NT2/D1 (cell line): Measurements from ENCODE around the gene MAD1L1.
"Not testable (repeated sequence)": the region's sequence is repeated elsewhere in the genome, so short reads cannot be mapped to it uniquely, and the experiment has no call there.

ENCODE experiments used
- DNase-seq: peaks from one replicate; pipeline ENCODE4 v3.0.0-alpha.2; 2011; ENCODE audit warnings: low read depth, low spot score
- H3K27me3 ChIP-seq: 2 replicates; pipeline ENCODE4 v1.6.0; 2011; ENCODE audit warnings: mild to moderate bottlenecking; ENCODE audit not compliant: insufficient read length, insufficient read depth
- H3K36me3 ChIP-seq: 2 replicates; pipeline ENCODE4 v1.6.1; 2011; ENCODE audit warnings: mild to moderate bottlenecking, low read length, mixed read lengths; ENCODE audit not compliant: insufficient read depth, insufficient read length
- H3K4me1 ChIP-seq: 2 replicates; pipeline ENCODE4 v1.5.1; 2011; ENCODE audit not compliant: insufficient read depth, insufficient read length
- H3K4me3 ChIP-seq: 2 replicates; pipeline ENCODE4 v1.5.1; 2011; ENCODE audit warnings: low read depth; ENCODE audit not compliant: insufficient read length
- H3K9ac ChIP-seq: 2 replicates; pipeline ENCODE4 v1.6.0; 2011; ENCODE audit warnings: low read depth; ENCODE audit not compliant: insufficient read length
- H3K9me3 ChIP-seq: 2 replicates; pipeline ENCODE4 v1.5.1; 2011; ENCODE audit warnings: mild to moderate bottlenecking, low read length; ENCODE audit not compliant: insufficient read depth
- SUZ12 ChIP-seq: IDR thresholded peaks from 2 replicates; pipeline ENCODE4 v1.6.1; 2011; ENCODE audit not compliant: insufficient read length, insufficient read depth; ENCODE audit errors: extremely low read depth
- YY1 ChIP-seq: IDR thresholded peaks from 2 replicates; pipeline ENCODE4 v1.6.1; 2011; ENCODE audit not compliant: insufficient read length, insufficient read depth
- ZNF274 ChIP-seq: IDR thresholded peaks from 2 replicates; pipeline ENCODE4 v1.6.1; 2011; ENCODE audit warnings: mild to moderate bottlenecking, low read depth, low read length

MAD1L1 gene

DNA sequence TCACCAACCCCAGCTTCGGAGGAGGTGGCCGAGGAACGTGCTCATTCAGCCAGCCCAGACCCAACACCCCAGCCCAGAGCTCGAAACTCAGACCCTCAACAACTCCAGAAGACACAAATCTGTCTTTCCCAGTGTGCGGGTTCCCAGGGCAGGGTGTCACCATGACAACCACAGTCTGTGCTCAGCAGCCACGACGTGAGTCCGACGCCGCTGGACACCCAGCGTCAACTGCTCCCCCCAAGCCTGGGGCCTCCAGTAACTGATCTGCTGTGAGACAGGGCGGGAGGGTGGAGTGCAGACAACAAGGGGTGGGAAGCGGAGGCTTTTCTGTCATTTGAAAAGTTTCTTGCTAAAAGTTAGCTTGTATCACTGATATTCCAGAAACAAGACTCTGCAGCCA, 167.2 kb downstream of the MAD1L1 start:
- no peaks in the 10 kb centered on the region for H3K27me3 ChIP-seq
- peaks cover 4% of the 10 kb centered on the region for H3K4me1 ChIP-seq
- TF ChIP-seq YY1 (no peak), ZNF274 (no peak), SUZ12 (no peak)
- H3K9me3 ChIP-seq = peaks cover 8% of the 10 kb centered on the region
- no peak for DNase-seq
- H3K9ac ChIP-seq = no peak overlapping the region
- H3K4me3 ChIP-seq = no peak overlapping the region
- peaks cover 58% of the 10 kb centered on the region for H3K36me3 ChIP-seq

DNA sequence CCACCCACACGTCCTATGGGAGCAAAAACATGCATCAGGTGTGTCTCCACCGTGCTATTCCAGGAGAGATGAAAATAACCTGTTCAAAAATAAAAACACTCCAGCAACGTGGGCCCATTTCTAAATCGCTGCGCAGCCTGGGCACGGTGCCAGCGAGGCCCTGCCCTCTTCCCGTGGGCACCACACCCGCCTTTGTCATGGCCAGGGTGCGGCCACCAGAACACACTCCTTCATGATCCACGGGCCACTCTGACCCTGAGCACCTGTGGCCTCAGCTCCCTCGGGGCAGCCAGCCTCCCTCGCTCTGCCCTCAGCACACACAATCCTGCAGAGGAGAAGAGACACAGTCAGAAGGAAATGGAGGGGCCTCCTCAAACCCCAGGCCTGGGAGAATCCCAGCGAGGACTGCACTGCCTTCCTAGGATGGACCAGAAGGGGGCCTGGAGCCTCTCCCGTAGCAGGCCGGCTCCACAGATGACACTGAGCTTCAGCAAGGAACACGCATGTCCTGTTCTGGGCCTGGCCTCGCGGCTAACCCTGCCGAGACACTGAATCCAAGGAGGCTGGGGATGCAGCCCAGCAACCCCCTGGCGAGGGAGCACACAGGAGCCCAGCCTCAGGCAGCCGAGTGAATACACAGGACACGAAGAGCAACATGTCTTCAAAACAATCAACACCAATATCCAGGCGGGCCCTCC, 169.0 kb downstream of the MAD1L1 start:
- H3K4me1 ChIP-seq = no peaks in the 10 kb centered on the region
- H3K4me3 ChIP-seq = no peak overlapping the region
- peaks cover 19% of the 10 kb centered on the region for H3K9me3 ChIP-seq
- H3K36me3 ChIP-seq = peaks cover 61% of the 10 kb centered on the region
- peak overlapping the region; percentile 9 for H3K9ac ChIP-seq
- no peaks in the 10 kb centered on the region for H3K27me3 ChIP-seq
- DNase-seq = no peak
- TF ChIP-seq SUZ12 = no peak
- TF ChIP-seq YY1 = no peak
- no peak for TF ChIP-seq ZNF274

DNA sequence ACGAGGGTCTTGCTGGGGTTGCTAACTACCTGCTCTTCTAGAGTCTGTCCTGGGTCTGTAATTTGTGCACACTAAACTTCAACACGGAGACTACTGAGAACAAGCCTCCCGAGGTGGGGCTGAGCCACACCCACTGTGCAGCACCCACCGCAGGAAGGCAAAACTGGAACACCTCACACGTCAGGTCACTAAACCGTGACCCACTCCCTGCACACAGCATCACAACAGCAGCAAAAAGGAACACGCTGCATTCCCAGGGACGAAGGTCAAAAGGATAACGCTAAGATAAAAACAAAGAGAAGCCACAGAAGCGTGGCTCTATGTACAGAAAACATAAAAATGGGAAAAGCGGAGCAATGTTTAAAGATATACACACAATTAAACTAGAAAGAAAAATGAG, 170.1 kb downstream of the MAD1L1 start:
- DNase-seq = no peak
- peaks cover 19% of the 10 kb centered on the region for H3K9me3 ChIP-seq
- no peak overlapping the region for H3K9ac ChIP-seq
- H3K4me1 ChIP-seq = peaks cover 3% of the 10 kb centered on the region
- H3K27me3 ChIP-seq = no peaks in the 10 kb centered on the region
- TF ChIP-seq YY1 (no peak), SUZ12 (no peak), ZNF274 (no peak)
- no peak overlapping the region for H3K4me3 ChIP-seq
- H3K36me3 ChIP-seq = peaks cover 51% of the 10 kb centered on the region

DNA sequence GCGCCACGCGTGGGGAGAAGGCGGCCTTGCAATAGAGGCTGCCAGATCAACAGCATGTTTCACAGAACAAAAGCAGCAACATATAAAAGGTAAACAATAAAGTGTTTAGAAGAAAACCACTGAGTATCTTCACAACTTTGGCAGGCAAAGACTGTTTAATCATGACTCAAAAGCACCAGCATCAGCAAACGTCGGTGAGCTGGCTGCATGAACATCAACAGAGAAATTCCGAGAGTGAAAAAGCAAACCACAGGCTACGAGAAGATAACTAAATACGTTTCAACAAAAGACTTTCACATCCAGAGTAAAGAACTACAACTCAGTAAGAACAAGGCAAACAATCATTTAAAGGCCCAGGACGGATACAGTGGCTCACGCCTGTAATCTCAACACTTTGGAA, 172.0 kb downstream of the MAD1L1 start:
- DNase-seq = no peak
- no peak for TF ChIP-seq SUZ12
- no peak for TF ChIP-seq ZNF274
- TF ChIP-seq YY1 = no peak
- peaks cover 39% of the 10 kb centered on the region for H3K36me3 ChIP-seq
- H3K9ac ChIP-seq = no peak overlapping the region
- H3K27me3 ChIP-seq = no peaks in the 10 kb centered on the region
- peaks cover 19% of the 10 kb centered on the region for H3K9me3 ChIP-seq
- H3K4me3 ChIP-seq = no peak overlapping the region
- peaks cover 4% of the 10 kb centered on the region for H3K4me1 ChIP-seq

DNA sequence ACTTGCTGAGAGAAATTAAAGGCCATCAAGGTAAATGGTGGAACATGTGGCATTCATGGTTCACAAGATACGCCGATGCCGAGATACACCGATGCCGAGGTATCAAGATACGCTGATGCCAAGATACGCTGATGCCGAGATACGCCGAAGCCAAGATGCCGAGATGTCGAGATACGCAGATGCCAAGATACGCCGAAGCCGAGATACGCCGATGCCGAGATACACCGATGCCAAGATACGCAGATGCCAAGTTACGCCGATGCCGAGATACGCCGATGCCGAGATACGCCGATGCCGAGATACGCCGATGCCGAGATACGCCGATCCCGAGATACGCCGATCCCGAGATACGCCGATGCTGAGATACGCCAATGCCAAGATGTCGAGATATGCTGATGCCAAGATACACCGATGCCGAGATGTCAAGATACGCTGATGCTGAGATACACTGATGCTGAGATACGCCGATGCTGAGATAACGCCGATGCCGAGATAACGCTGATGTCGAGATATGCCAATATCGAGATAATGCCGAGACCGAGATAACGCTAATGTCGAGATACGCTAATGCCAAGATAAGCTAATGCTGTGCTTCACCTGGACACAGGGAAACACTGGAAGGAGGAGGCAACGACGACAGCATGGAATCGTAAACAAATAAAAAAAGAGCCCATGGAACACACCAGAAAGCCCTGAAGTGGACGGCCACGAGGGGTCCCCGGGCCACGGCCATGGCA, 172.6 kb downstream of the MAD1L1 start:
- no peak for DNase-seq
- peaks cover 19% of the 10 kb centered on the region for H3K9me3 ChIP-seq
- peaks cover 35% of the 10 kb centered on the region for H3K36me3 ChIP-seq
- H3K4me1 ChIP-seq = peaks cover 4% of the 10 kb centered on the region
- no peaks in the 10 kb centered on the region for H3K27me3 ChIP-seq
- H3K9ac ChIP-seq = no peak overlapping the region
- TF ChIP-seq SUZ12 = no peak
- no peak for TF ChIP-seq YY1
- TF ChIP-seq ZNF274 = no peak
- H3K4me3 ChIP-seq = no peak overlapping the region

DNA sequence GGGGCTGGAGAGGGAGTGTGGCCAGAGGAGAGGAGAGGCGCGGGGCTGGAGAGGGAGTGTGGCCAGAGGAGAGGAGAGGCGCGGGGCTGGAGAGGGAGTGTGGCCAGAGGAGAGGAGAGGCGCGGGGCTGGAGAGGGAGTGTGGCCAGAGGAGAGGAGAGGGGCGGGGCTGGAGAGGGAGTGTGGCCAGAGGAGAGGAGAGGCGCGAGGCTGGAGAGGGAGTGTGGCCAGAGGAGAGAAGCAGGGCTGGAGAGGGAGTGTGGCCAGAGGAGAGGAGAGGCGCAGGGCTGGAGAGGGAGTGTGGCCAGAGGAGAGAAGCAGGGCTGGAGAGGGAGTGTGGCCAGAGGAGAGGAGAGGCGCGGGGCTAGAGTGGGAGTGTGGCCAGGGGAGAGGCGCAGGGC, 174.5 kb downstream of the MAD1L1 start:
- not testable (repeated sequence) for H3K9ac ChIP-seq, H3K27me3 ChIP-seq, DNase-seq, H3K4me1 ChIP-seq, H3K4me3 ChIP-seq
- Histone ChIP-seq H3K9me3 (peaks cover 19% of the 10 kb centered on the region), H3K36me3 (peaks cover 32% of the 10 kb centered on the region)

DNA sequence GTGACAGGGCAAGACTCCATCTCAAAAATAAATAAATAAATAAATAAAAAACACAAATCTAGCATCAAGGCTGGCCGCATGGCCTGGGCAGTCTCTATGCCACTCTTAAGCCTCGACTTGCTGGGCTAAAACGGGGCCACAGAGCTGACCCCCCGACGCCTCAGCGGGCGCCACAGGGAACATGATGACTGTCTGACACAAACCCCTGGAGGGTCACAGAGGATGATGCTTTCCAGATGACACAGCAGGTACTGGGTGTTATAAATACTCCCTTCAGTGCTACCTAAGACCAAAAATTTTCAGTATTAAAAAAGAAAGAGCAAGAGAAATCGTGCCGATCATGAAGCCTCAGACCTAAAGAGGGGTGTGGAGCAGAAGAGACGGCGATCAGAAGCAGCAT, 176.8 kb downstream of the MAD1L1 start:
- Histone ChIP-seq H3K4me3 (no peak overlapping the region), H3K9ac (no peak overlapping the region), H3K4me1 (peaks cover 9% of the 10 kb centered on the region), H3K9me3 (peaks cover 15% of the 10 kb centered on the region), H3K27me3 (no peaks in the 10 kb centered on the region), H3K36me3 (peaks cover 29% of the 10 kb centered on the region)
- no peak for DNase-seq
- TF ChIP-seq SUZ12 = no peak
- no peak for TF ChIP-seq ZNF274
- TF ChIP-seq YY1 = no peak

DNA sequence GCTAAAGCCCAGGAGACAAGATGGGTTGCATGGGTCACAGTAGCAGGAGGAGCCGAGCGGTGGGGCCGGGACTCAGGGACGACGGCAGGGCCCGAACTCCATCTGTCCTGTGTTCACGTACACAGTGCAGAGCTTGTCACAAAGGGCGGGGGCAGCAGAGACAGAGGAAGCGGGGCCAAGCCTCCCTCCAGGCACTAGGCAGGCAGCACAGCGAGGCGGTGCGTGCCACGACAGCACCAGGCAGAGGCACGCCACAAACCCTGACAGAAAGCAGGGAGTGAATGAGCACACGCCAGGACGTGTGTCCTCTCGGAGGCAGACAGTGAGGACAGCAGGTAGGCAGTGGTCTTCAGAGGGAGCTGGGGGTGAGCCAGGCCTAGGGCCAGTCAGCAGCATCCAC, 177.8 kb downstream of the MAD1L1 start:
- no peaks in the 10 kb centered on the region for H3K27me3 ChIP-seq
- peaks cover 12% of the 10 kb centered on the region for H3K4me1 ChIP-seq
- no peak for DNase-seq
- no peak for TF ChIP-seq SUZ12
- no peak for TF ChIP-seq YY1
- TF ChIP-seq ZNF274 = no peak
- H3K36me3 ChIP-seq = peaks cover 30% of the 10 kb centered on the region
- H3K9ac ChIP-seq = no peak overlapping the region
- H3K4me3 ChIP-seq = no peak overlapping the region
- H3K9me3 ChIP-seq = peaks cover 5% of the 10 kb centered on the region
